Nephron (organoid): ENCODE results near the gene TRPV6.

Source experiments
- H3K27ac Mint-ChIP-seq, 3 experiments: 2 replicates each; pipeline ENCODE4 v1.8.0; 2020; ENCODE audit warnings: mixed read lengths in 3 of 3, mild to moderate bottlenecking in 2 of 3, moderate library complexity in 1 of 3
- H3K27me3 Mint-ChIP-seq: 2 replicates; pipeline ENCODE4 v1.8.0; 2021; ENCODE audit warnings: low read depth, mild to moderate bottlenecking, moderate library complexity, mixed read lengths
- H3K36me3 Mint-ChIP-seq: 2 replicates; pipeline ENCODE4 v1.8.0; 2020; ENCODE audit warnings: low read depth, mixed read lengths
- H3K4me1 Mint-ChIP-seq: 2 replicates; pipeline ENCODE4 v1.8.0; 2020; ENCODE audit warnings: mixed read lengths
- H3K4me3 Mint-ChIP-seq, 3 experiments: 2 replicates each; pipeline ENCODE4 v1.8.0; 2020; ENCODE audit warnings: mild to moderate bottlenecking in 3 of 3, mixed read lengths in 3 of 3, moderate library complexity in 2 of 3
- H3K9me3 Mint-ChIP-seq: 2 replicates; pipeline ENCODE4 v1.8.0; 2020; ENCODE audit warnings: mixed read lengths
- TF ChIP-seq, protein P1 (sequence below), 3 experiments: fragments of 200-600 bp; sonication (generic); IDR thresholded peaks; one replicate each; pipeline ENCODE4 v1.5.0; 2021; ENCODE audit warnings: antibody characterized with exemption in 3 of 3; ENCODE audit not compliant: unreplicated experiment in 3 of 3

Gene TRPV6

DNA sequence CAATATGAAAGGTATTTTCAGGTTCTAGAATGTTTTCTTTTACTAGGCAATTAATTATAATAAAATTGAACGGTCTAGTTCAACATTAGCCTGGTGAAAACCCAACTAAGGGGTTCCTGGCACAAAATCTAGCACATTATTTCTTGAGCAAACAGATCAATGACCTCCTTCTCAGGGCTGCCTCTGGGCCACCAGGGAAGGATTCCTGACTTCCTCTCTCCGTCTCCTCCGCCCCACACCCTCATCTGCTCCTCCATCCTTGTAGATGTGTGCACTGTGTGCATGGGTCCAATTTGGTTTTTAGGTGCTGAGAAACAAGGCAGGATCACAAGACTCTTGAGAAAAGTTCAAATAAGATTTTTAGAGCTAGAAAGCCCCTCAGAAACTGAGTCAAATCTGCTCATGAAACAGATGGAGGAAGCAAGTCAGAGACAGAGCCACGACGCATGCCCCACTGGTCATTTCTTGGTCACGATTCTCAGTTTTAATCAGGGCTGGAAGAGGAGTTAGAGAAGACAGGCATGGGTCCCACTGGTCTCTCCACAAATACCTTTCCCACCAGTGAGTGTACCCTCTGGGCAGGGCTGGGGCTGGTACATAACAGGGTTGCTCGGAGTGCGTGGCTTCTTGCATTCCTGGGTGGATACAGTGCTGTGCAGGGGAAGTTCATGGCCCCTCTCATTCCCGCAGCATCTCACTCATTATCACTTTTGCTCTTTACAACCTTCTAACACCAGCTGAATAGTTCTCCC is 3.8 kb downstream of the TRPV6 start:
- no peak overlapping the region for H3K27ac Mint-ChIP-seq
- peaks cover 23% of the 10 kb centered on the region for H3K27me3 Mint-ChIP-seq
- TF ChIP-seq, protein P1, sequence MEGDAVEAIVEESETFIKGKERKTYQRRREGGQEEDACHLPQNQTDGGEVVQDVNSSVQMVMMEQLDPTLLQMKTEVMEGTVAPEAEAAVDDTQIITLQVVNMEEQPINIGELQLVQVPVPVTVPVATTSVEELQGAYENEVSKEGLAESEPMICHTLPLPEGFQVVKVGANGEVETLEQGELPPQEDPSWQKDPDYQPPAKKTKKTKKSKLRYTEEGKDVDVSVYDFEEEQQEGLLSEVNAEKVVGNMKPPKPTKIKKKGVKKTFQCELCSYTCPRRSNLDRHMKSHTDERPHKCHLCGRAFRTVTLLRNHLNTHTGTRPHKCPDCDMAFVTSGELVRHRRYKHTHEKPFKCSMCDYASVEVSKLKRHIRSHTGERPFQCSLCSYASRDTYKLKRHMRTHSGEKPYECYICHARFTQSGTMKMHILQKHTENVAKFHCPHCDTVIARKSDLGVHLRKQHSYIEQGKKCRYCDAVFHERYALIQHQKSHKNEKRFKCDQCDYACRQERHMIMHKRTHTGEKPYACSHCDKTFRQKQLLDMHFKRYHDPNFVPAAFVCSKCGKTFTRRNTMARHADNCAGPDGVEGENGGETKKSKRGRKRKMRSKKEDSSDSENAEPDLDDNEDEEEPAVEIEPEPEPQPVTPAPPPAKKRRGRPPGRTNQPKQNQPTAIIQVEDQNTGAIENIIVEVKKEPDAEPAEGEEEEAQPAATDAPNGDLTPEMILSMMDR (IDR thresholded peaks at IDR 0.05; ENCODE audit: unreplicated experiment in 3 of 3): no peak
- H3K4me1 Mint-ChIP-seq: no peaks in the 10 kb centered on the region
- no peak overlapping the region for H3K4me3 Mint-ChIP-seq
- H3K9me3 Mint-ChIP-seq: no peaks in the 10 kb centered on the region
- H3K36me3 Mint-ChIP-seq: no peaks in the 10 kb centered on the region

DNA sequence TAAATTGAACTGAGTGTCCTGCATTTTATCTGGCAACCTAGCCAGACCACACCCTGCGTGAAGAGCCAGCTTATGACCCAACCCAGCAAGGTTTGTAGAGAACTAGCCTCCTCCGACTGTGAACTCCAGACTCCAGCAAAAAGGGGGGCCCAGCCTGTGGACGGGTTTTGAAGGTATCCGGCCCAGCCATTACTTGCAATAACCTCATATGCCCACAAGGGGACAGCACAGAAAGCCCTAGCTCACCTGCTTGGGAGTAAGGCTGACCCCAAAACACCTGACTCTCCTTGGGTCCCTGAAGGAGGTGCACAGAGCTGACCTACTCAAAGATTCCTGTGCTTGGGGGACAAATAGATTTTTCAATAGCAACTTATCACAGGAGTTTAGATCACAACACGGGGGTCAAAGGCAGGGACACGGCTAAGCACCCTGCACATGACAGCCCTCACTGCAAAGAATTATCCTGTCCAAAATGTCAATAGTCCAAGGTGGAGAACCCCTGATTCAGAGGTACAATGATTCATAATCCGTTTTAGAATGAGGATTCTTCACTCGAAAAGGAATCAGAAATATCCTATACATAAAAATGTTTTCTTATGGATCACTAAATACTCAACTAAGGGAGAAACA is 4.6 kb downstream of the TRPV6 start:
- Mint-ChIP-seq H3K27me3 (peaks cover 28% of the 10 kb centered on the region), H3K4me1 (no peaks in the 10 kb centered on the region), H3K36me3 (no peaks in the 10 kb centered on the region), H3K4me3 (no peak overlapping the region), H3K9me3 (no peaks in the 10 kb centered on the region), H3K27ac (no peak overlapping the region)
- TF ChIP-seq, protein P1 (IDR thresholded peaks at IDR 0.05; ENCODE audit: unreplicated experiment in 3 of 3): peak; percentile 34 to 60 (median 52)

DNA sequence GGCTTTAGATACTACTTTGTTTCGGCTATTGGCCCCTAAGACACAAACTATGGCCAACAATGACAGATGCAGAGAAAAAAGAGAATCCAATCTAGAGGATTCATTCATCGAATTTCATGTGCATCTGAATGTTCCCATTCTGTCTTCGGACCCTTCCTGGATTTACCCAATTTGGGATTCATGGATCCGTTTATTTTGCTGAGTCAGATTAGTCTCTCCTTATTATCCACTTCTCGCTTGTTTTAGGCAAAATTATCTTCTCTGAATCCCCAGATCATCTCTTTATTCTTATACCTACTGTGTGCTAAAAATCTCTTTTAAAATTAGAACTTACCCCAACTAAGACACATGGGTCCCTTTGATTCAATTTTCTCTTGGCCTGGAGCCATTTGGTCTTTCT is 6.5 kb downstream of the TRPV6 start:
- no peaks in the 10 kb centered on the region for H3K4me1 Mint-ChIP-seq
- peaks cover under 1% of the 10 kb centered on the region for H3K36me3 Mint-ChIP-seq
- H3K27ac Mint-ChIP-seq: no peak overlapping the region
- H3K27me3 Mint-ChIP-seq: peaks cover 28% of the 10 kb centered on the region
- no peak overlapping the region for H3K4me3 Mint-ChIP-seq
- H3K9me3 Mint-ChIP-seq: no peaks in the 10 kb centered on the region
- TF ChIP-seq, protein P1 (IDR thresholded peaks at IDR 0.05; ENCODE audit: unreplicated experiment in 3 of 3): no peak

DNA sequence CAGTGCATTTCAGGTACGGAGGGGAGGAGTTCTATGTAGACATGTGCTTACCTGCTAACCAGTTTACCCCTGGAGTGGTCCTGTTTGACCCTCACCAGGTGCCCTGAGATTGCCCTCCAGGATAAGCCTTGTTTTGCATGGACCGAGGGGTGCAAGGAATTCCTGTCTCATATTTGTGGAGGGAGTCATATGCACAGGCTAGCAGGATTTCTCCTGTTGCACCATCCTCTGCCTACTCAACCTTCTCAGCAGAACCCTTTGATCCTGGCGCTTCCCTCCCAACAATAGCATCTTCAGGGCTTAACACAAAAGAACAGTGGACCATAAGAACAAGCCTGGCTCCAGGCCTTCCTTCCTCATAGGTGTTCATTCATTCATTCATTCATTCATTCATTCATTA is 7.2 kb downstream of the TRPV6 start:
- Mint-ChIP-seq H3K27me3 (peaks cover 28% of the 10 kb centered on the region), H3K4me1 (no peaks in the 10 kb centered on the region), H3K4me3 (no peak overlapping the region), H3K27ac (no peak overlapping the region), H3K36me3 (peaks cover 4% of the 10 kb centered on the region), H3K9me3 (no peaks in the 10 kb centered on the region)
- TF ChIP-seq, protein P1 (IDR thresholded peaks at IDR 0.05; ENCODE audit: unreplicated experiment in 3 of 3): no peak

DNA sequence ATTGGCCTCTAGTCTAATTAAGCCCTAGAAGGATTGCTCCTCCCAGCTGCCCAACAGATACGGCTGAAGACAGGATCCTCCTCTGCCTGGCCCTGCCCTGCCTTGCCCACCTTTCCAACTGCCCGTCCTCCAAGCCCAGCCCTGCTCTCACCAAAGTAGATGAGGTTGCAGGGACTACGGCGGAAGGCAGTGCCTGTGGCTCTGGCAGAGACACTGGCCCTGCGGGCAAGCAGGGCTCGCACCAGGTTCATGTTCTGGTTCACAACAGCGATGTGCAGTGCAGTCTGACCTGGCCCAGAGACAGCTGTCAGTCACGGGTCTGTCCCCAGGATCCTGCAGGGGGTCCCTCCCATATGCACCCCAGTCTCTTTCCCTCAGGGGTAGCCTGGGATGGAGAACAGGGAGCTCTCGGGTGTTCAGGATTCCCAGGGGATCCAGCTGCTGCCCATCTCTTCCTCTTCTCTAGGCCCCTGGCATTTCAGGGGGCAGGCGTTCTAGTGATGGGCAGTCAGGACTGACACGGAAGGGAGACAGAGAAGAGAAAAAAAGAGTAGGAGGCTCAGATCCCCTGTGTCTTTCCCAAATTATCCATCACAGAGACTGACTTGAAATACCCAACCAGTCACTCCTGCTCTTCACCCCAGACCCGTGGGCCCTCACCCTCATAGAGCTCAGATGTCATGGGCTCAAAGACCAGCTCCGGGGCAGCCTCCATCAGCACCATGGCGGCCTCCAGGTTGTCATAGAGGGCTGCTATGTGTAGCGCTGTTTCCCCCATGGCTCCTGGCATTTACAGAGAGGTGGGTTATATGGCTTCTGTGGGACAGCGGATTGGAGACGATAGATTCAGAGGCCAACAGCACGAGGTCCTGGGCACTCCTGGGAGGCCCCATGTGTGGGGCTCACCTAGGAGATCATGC is 8.3 kb downstream of the TRPV6 start:
- TF ChIP-seq, protein P1 (IDR thresholded peaks at IDR 0.05; ENCODE audit: unreplicated experiment in 3 of 3): no peak
- Mint-ChIP-seq H3K36me3 (peaks cover 4% of the 10 kb centered on the region), H3K4me3 (no peak overlapping the region), H3K27ac (no peak overlapping the region), H3K9me3 (no peaks in the 10 kb centered on the region), H3K27me3 (peaks cover 28% of the 10 kb centered on the region), H3K4me1 (no peaks in the 10 kb centered on the region)
